A673 (cell line): Measurements from ENCODE around the gene DENND1A. TPM values are rescaled to one million over a fixed set of nuclear protein-coding genes. Genes with fewer than 3 reads are reported as not detected.
"Not testable (repeated sequence)": the region's sequence is repeated elsewhere in the genome, so short reads cannot be mapped to it uniquely, and the experiment has no call there.

Experiments used
- BruUV-seq: library from RNA; stranded (reverse); fragments of 400-500 nt; replicated peaks from 2 replicates; lab custom pipeline; 2021; lab: Mats Ljungman, UMichigan
- CTCF ChIA-PET: fragments of 300-600 bp; sonication (Branson Sonifier 250); formaldehyde crosslinking; loops from one replicate; lab custom pipeline; 2022; ENCODE audit warnings: antibody characterized with exemption; lab: Charles Lee
- POLR2A ChIA-PET: fragments of 300-600 bp; sonication (Branson Sonifier 250); formaldehyde crosslinking; loops from one replicate; lab custom pipeline; 2022; ENCODE audit warnings: antibody characterized with exemption; ENCODE audit not compliant: low non-redundant PET; lab: Charles Lee
- DNase-seq: peaks from one replicate; pipeline ENCODE4 v3.0.0-alpha.2; 2015; ENCODE audit warnings: low spot score
- H3K27ac ChIP-seq: fragments of 200-600 bp; sonication (generic); 2 replicates; pipeline ENCODE4 v1.5.1; 2016; ENCODE audit warnings: mixed run types, low read depth, mild to moderate bottlenecking, mixed read lengths, antibody characterized with exemption, low read length; ENCODE audit not compliant: poor library complexity, severe bottlenecking
- H3K27me3 ChIP-seq: fragments of 200-600 bp; sonication (generic); replicated peaks from 2 replicates; pipeline ENCODE4 v1.6.1; 2017; ENCODE audit warnings: mixed run types, low read depth, mild to moderate bottlenecking, mixed read lengths, antibody characterized with exemption, low read length; ENCODE audit not compliant: insufficient read depth, poor library complexity
- H3K36me3 ChIP-seq: fragments of 200-600 bp; sonication (generic); 2 replicates; pipeline ENCODE4 v1.6.1; 2016; ENCODE audit warnings: mixed run types, mild to moderate bottlenecking, mixed read lengths, antibody characterized with exemption, low read length; ENCODE audit not compliant: insufficient read depth, poor library complexity, severe bottlenecking
- H3K4me1 ChIP-seq: fragments of 200-600 bp; sonication (generic); 2 replicates; pipeline ENCODE4 v1.6.1; 2017; ENCODE audit warnings: mixed run types, mild to moderate bottlenecking, mixed read lengths, antibody characterized with exemption, low read length; ENCODE audit not compliant: insufficient read depth, poor library complexity, severe bottlenecking
- H3K4me3 ChIP-seq: fragments of 200-600 bp; sonication (generic); 2 replicates; pipeline ENCODE4 v1.5.1; 2016; ENCODE audit warnings: low read depth, mixed run types, mild to moderate bottlenecking, mixed read lengths, low read length; ENCODE audit not compliant: poor library complexity, severe bottlenecking
- H3K9me3 ChIP-seq: fragments of 200-600 bp; sonication (generic); 2 replicates; pipeline ENCODE4 v1.6.1; 2016; ENCODE audit warnings: mixed run types, low read depth, mild to moderate bottlenecking, mixed read lengths, antibody characterized with exemption, low read length; ENCODE audit not compliant: poor library complexity, severe bottlenecking
- EZH2 ChIP-seq: fragments of 200-600 bp; sonication (generic); IDR thresholded peaks from 2 replicates; pipeline ENCODE4 v1.6.1; 2017; ENCODE audit warnings: borderline replicate concordance, low read depth, mild to moderate bottlenecking, mixed read lengths, antibody characterized with exemption, low read length; ENCODE audit not compliant: poor library complexity, severe bottlenecking
- intact Hi-C: fragments of 100-400 bp; cut with micrococcal nuclease; formaldehyde crosslinking; loops from one replicate; pipeline ENCODE4 v1.10.0; 2022; ENCODE audit not compliant: unreplicated experiment
- total RNA-seq: library from RNA; stranded (reverse); gene quantifications from 2 replicates; pipeline ENCODE4 v1.2.3, GENCODE V29; 2021
- TF ChIP-seq, protein P1 (sequence below): fragments of 300-800, 200-600 bp; sonication (generic); conservative IDR thresholded peaks from 2 replicates; pipeline ENCODE4 v1.5.1; 2017; ENCODE audit warnings: low read depth, mild to moderate bottlenecking, antibody characterized with exemption, low read length, moderate library complexity, mixed read lengths

DENND1A gene
- total RNA-seq, 1 experiment from 2014 or later, result 12.0 TPM

DNA sequence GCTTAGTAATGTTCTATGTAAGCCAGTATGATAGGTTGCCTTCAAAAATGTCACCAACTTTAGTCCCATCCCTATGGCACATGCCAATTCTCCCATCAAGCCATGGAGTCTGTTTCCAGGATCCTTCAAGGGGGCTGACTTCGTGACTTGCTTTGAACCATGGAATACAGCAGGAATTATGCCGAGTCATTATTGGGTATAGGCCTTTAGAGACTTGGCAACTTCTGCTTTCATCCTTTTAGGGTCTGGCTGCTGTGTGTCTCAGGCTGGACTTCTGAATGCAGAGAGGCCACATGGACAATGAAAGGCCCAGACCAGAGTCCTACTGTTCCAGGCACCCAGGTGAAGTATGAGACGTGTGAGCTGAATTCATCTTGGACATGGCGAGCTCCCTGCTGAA lies 109.8 kb downstream of the DENND1A start:
- ChIA-PET POLR2A (interaction anchor here (0.6 kb wide), 1 partner anchor 42 kb away, joined by 5 read pairs; no protein-coding TSS in a partner anchor), CTCF (no interaction called here)
- BruUV-seq, result no TSS peak
- Histone ChIP-seq H3K27ac (no peak overlapping the region), H3K36me3 (no peaks in the 10 kb centered on the region), H3K9me3 (no peaks in the 10 kb centered on the region), H3K4me1 (no peaks in the 10 kb centered on the region), H3K27me3 (peaks cover 5% of the 10 kb centered on the region), H3K4me3 (no peak overlapping the region)
- intact Hi-C loops, result no loop called here
- TF ChIP-seq, protein P1, sequence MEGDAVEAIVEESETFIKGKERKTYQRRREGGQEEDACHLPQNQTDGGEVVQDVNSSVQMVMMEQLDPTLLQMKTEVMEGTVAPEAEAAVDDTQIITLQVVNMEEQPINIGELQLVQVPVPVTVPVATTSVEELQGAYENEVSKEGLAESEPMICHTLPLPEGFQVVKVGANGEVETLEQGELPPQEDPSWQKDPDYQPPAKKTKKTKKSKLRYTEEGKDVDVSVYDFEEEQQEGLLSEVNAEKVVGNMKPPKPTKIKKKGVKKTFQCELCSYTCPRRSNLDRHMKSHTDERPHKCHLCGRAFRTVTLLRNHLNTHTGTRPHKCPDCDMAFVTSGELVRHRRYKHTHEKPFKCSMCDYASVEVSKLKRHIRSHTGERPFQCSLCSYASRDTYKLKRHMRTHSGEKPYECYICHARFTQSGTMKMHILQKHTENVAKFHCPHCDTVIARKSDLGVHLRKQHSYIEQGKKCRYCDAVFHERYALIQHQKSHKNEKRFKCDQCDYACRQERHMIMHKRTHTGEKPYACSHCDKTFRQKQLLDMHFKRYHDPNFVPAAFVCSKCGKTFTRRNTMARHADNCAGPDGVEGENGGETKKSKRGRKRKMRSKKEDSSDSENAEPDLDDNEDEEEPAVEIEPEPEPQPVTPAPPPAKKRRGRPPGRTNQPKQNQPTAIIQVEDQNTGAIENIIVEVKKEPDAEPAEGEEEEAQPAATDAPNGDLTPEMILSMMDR, result no peak
- no peak for TF ChIP-seq EZH2
- no peak for DNase-seq

DNA sequence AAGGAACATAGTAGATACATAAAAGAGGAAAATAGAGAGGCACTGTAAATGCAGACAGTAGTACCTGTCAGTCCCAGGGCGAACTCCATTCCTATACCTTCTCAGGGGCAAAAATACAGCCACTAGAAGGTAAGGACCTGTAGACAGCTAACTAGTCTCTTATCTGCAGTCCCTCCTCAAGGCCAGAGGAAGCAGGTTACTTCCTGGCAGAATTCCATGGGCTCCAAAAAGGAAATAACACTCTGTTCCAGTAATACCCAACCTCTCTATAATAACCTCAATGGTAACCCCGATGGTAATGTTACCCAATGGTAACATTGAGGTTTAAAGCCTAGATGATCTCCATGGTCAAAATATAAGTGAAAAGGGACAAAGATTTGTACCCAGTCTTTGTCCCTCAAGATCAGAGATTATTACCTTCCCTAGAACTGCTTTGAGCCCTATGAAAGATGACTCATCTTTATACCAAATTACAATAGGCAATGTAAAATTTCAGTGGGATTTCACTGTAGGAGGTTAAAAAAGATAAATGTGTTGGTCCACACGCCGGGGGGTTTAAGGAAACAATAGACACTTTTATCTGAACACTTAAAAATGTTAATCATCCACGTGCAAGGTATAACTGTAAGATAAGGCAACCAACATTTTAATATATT lies 113.0 kb downstream of the DENND1A start:
- intact Hi-C loops, result no loop called here
- BruUV-seq, result no TSS peak
- CTCF ChIA-PET, result no interaction called here
- peaks cover 8% of the 10 kb centered on the region for H3K27me3 ChIP-seq
- no peaks in the 10 kb centered on the region for H3K9me3 ChIP-seq
- POLR2A ChIA-PET, result no interaction called here
- H3K27ac ChIP-seq, result no peak overlapping the region
- H3K4me3 ChIP-seq, result no peak overlapping the region
- H3K36me3 ChIP-seq, result no peaks in the 10 kb centered on the region
- DNase-seq, result no peak
- TF ChIP-seq, protein P1, result no peak
- TF ChIP-seq EZH2, result no peak
- H3K4me1 ChIP-seq, result no peaks in the 10 kb centered on the region

DNA sequence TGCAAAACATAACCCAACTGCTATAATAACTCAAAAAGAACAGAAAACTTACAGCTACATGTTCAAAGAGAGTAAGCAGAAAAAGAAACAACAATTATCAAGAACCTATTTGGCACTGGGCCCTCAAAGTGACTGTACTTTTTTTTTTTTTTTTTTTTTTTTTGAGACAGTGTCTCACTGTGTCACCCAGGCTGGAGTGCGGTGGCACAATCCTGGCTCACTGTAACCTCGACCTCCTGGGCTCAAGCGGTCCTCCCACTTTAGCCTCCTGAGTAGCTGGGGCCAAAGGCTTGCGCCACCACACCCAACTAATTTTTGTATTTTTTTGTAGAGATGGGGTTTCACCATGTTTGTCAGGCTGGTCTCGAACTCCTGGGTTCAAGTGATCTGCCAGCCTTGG lies 114.1 kb downstream of the DENND1A start:
- H3K27me3 ChIP-seq, intact Hi-C loops, H3K4me3 ChIP-seq, H3K36me3 ChIP-seq, DNase-seq, H3K4me1 ChIP-seq, BruUV-seq, H3K27ac ChIP-seq, CTCF ChIA-PET, H3K9me3 ChIP-seq: not testable (repeated sequence)
- POLR2A ChIA-PET, result interaction anchor here (0.6 kb wide), 1 partner anchor 428 kb away, joined by 8 read pairs; no protein-coding TSS in a partner anchor

DNA sequence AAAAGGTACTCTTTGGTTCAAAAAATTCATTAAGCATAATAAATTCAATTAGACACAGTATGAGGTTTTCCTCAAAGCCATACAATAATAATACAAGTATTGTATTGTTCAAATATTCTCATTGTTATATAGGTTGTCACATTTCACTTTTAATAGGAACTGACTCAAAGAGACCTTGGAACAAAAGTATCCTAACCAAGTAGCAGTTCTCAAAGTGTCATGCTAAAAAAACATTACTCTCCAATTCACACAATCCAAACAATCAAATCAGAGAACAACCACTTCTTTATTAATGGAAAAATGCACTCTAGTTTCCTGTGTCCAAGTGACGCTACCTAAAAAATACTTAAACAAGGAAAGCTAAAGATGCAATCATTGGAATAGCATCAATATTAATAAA lies 115.4 kb downstream of the DENND1A start:
- no peak overlapping the region for H3K27ac ChIP-seq
- DNase-seq, result no peak
- no peak overlapping the region for H3K4me3 ChIP-seq
- H3K27me3 ChIP-seq, result peaks cover 8% of the 10 kb centered on the region
- intact Hi-C loops, result no loop called here
- CTCF ChIA-PET, result no interaction called here
- no peaks in the 10 kb centered on the region for H3K36me3 ChIP-seq
- no TSS peak for BruUV-seq
- POLR2A ChIA-PET, result no interaction called here
- no peaks in the 10 kb centered on the region for H3K4me1 ChIP-seq
- TF ChIP-seq, protein P1, result no peak
- no peak for TF ChIP-seq EZH2
- no peaks in the 10 kb centered on the region for H3K9me3 ChIP-seq
